ENCODE measurements around the gene NDRG2.
"Not testable (repeated sequence)": the region's sequence is repeated elsewhere in the genome, so short reads cannot be mapped to it uniquely, and the experiment has no call there.

The NDRG2 gene

GRCh38 chr14:21056520-21057163 lies 31.8 kb upstream of the NDRG2 start:
- in situ Hi-C loops (cut with MboI; ENCODE audit: low sequenced_read_pairs), result no loop called here

GRCh38 chr14:21055432-21056117 lies 30.7 kb upstream of the NDRG2 start:
- in situ Hi-C loops (cut with MboI; ENCODE audit: low sequenced_read_pairs), result no loop called here

- in situ Hi-C loops (cut with MboI; ENCODE audit: low sequenced_read_pairs), result no loop called here
Observed at GRCh38 chr14:21054768-21055145, 29.9 kb upstream of the NDRG2 start.

GRCh38 chr14:21054123-21054767 lies 29.4 kb upstream of the NDRG2 start:
- in situ Hi-C loops (cut with MboI; ENCODE audit: low sequenced_read_pairs), result no loop called here

GRCh38 chr14:21053184-21054122 lies 28.6 kb upstream of the NDRG2 start:
- in situ Hi-C loops (cut with MboI; ENCODE audit: low sequenced_read_pairs), result no loop called here

- in situ Hi-C loops (cut with MboI; ENCODE audit: low sequenced_read_pairs), result no loop called here
Observed at GRCh38 chr14:21050597-21050996, 25.7 kb upstream of the NDRG2 start.

GRCh38 chr14:21049271-21049673 lies 24.4 kb upstream of the NDRG2 start:
- in situ Hi-C loops (cut with MboI; ENCODE audit: low sequenced_read_pairs), result no loop called here

GRCh38 chr14:21048638-21049037 lies 23.8 kb upstream of the NDRG2 start:
- in situ Hi-C loops (cut with MboI; ENCODE audit: low sequenced_read_pairs), result no loop called here

GRCh38 chr14:21047378-21047781 lies 22.5 kb upstream of the NDRG2 start:
- in situ Hi-C loops (cut with MboI; ENCODE audit: low sequenced_read_pairs), result no loop called here

GRCh38 chr14:21043974-21044618 lies 19.2 kb upstream of the NDRG2 start:
- in situ Hi-C loops (cut with MboI; ENCODE audit: low sequenced_read_pairs), result no loop called here

GRCh38 chr14:21043387-21043973 lies 18.6 kb upstream of the NDRG2 start:
- in situ Hi-C loops (cut with MboI; ENCODE audit: low sequenced_read_pairs), result no loop called here

- in situ Hi-C loops (cut with MboI; ENCODE audit: low sequenced_read_pairs), result no loop called here
Observed at GRCh38 chr14:21042918-21043317, 18.1 kb upstream of the NDRG2 start.

GRCh38 chr14:21041676-21042433 lies 17.0 kb upstream of the NDRG2 start, which contains the start of gene RNASE7:
Gene RNASE7, plus strand, starts transcription at chr14:21042362. Its CDS starts 631 bp downstream, at chr14:21042993.
- in situ Hi-C loops (cut with MboI; ENCODE audit: low sequenced_read_pairs), result no loop called here

GRCh38 chr14:21040941-21041340 lies 16.1 kb upstream of the NDRG2 start:
- in situ Hi-C loops (cut with MboI; ENCODE audit: low sequenced_read_pairs), result not testable (repeated sequence)

GRCh38 chr14:21040370-21040925 lies 15.6 kb upstream of the NDRG2 start:
- in situ Hi-C loops (cut with MboI; ENCODE audit: low sequenced_read_pairs), result no loop called here

GRCh38 chr14:21039585-21040369 lies 14.9 kb upstream of the NDRG2 start:
- in situ Hi-C loops (cut with MboI; ENCODE audit: low sequenced_read_pairs), result no loop called here

GRCh38 chr14:21038441-21039422 lies 13.9 kb upstream of the NDRG2 start:
- in situ Hi-C loops (cut with MboI; ENCODE audit: low sequenced_read_pairs), result no loop called here

All from HL-60/S4 (cell line).